Astrocyte (in vitro differentiated cells and primary cell): ENCODE measurements around the gene FGD5.
A peak's percentile ranks its signal among the peaks of the same experiment; 100 is the strongest.

Experiments used
- EZH2 ChIP-seq: IDR thresholded peaks from 2 replicates; pipeline ENCODE4 v1.6.1; 2012; ENCODE audit warnings: mild to moderate bottlenecking, low read length, inconsistent platforms; ENCODE audit not compliant: insufficient read depth
- TF ChIP-seq, protein P1 (sequence below): IDR thresholded peaks from 2 replicates; pipeline ENCODE4 v1.5.1; 2011; ENCODE audit warnings: low read depth, mild to moderate bottlenecking, inconsistent platforms, low read length, moderate library complexity; ENCODE audit not compliant: insufficient read depth

DNA sequence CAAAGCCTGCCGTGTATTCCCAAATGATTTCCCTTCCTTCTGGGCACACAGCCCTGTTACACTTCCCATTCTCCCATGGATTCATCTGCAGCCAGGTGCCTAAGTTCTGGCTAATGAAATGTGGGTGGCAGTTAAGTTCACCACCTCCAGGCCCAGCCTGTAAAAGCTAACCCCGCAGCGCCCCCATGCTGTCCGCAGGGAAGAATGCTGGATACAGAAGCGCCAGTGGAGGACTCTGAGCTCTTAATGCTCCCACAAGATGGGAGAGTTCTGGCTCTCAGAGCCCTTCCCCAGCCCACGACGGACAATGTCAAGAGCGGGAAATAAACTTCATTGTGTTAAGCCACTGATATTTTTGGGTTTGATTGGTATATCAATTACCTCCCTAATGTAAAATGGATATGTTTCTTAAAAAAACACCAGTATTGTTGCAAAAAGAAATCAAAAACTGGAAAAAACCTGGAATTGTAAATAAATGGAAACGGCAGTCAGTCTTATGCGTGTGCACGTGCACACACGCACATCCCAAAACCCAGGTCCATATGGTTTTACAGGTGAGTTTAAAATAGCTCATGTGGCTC lies 37.7 kb upstream of the FGD5 start:
- TF ChIP-seq, protein P1, sequence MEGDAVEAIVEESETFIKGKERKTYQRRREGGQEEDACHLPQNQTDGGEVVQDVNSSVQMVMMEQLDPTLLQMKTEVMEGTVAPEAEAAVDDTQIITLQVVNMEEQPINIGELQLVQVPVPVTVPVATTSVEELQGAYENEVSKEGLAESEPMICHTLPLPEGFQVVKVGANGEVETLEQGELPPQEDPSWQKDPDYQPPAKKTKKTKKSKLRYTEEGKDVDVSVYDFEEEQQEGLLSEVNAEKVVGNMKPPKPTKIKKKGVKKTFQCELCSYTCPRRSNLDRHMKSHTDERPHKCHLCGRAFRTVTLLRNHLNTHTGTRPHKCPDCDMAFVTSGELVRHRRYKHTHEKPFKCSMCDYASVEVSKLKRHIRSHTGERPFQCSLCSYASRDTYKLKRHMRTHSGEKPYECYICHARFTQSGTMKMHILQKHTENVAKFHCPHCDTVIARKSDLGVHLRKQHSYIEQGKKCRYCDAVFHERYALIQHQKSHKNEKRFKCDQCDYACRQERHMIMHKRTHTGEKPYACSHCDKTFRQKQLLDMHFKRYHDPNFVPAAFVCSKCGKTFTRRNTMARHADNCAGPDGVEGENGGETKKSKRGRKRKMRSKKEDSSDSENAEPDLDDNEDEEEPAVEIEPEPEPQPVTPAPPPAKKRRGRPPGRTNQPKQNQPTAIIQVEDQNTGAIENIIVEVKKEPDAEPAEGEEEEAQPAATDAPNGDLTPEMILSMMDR = peak; percentile 35
- TF ChIP-seq EZH2 = no peak
